ENCODE measurements around the gene REEP1. TPM values are rescaled to one million over a fixed set of nuclear protein-coding genes. Genes with fewer than 3 reads are reported as not detected.

REEP1 gene
- total RNA-seq, 2 experiments from 2014 or later, result 0.23 to 0.25 TPM

DNA sequence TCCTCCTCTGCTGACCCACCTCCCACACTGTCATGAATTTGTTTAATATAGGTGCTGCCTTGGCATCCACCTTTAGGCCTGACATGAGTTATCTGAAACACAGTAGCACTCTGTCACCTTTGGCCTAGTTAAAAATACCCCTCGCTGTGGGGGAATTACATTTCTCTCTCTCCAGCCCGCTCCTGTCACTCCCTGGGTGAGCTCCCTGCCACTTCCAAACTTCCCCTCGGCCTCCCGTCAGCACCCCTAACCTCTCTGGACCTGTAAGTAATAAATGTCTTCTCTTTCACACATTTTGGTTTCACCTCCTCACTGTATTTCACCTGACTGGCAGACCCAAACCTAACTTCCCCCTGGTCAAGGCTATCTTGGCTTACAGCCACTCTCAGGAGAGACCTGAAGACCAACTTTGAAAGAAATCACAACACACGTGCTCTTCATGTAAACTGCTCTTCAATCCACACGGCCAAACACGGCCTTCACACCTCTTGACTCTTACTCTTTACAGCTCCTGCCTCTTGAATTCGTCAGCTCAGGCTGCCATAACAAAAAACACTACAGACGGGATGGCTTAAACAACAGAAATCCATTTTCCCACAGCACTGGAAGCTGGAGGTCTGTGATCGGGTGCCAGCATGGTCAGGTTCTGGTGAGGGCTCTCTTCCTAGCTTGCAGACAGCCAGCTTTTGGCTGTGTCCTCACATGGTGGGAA, 28.3 kb downstream of the REEP1 start:
- DNase-seq (no peak), ATAC-seq (no peak)
- H3K27me3 Mint-ChIP-seq, result peaks cover 2% of the 10 kb centered on the region
- CTCF ChIA-PET, result interaction anchor here (0.6 kb wide), 1 partner anchor 28 kb away, joined by 3 read pairs; no protein-coding TSS in a partner anchor
- no peak overlapping the region for H3K4me3 Mint-ChIP-seq
- intact Hi-C loops (cut with micrococcal nuclease), result no loop called here
- POLR2A ChIA-PET, result no interaction called here
- H3K27ac Mint-ChIP-seq, result no peak overlapping the region
- no peaks in the 10 kb centered on the region for H3K9me3 Mint-ChIP-seq
- no peaks in the 10 kb centered on the region for H3K4me1 Mint-ChIP-seq (ENCODE audit: low read depth)
- TF ChIP-seq, protein P1, sequence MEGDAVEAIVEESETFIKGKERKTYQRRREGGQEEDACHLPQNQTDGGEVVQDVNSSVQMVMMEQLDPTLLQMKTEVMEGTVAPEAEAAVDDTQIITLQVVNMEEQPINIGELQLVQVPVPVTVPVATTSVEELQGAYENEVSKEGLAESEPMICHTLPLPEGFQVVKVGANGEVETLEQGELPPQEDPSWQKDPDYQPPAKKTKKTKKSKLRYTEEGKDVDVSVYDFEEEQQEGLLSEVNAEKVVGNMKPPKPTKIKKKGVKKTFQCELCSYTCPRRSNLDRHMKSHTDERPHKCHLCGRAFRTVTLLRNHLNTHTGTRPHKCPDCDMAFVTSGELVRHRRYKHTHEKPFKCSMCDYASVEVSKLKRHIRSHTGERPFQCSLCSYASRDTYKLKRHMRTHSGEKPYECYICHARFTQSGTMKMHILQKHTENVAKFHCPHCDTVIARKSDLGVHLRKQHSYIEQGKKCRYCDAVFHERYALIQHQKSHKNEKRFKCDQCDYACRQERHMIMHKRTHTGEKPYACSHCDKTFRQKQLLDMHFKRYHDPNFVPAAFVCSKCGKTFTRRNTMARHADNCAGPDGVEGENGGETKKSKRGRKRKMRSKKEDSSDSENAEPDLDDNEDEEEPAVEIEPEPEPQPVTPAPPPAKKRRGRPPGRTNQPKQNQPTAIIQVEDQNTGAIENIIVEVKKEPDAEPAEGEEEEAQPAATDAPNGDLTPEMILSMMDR (IDR thresholded peaks at IDR 0.05), result no peak
- H3K36me3 Mint-ChIP-seq (ENCODE audit: low read depth), result no peaks in the 10 kb centered on the region

DNA sequence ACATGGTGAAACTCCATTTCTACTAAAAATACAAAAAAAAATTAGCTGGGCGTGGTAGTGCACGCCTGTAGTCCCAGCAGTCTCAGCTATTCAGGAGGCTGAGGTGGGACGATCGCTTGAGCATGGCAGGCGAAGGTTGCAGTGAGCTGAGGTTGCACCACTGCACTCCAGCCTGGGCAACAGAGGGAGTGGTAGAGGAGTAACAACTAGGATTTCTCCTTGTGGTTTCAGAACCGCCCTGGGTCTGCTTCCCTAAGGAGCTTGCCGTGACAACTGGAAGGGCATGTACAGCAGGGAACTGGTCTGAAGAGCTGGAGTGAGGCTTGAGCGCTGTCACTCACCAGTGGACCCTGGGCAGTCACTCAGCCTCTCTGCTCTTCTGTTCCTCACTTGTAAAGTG, 29.1 kb downstream of the REEP1 start:
- intact Hi-C loops (cut with micrococcal nuclease), result no loop called here
- DNase-seq, result no peak

DNA sequence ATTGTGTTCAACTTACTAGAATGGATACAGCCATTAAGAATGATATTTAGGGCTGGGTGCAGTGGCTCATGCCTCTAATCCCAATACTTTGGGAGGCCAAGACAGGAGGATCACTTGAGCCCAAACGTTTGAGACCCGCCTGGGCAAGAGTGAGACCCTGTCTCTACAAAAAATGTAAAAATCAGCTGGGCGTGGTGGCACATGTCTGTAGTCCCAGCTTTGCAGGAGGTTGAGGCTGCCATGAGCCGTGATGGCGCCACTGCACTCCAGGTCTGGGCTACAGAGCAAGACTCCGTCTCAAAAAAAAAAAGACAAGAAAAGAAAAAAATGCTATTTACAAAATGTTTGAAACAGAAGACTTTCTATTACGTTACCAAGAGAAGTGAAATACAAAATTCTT, 30.0 kb downstream of the REEP1 start:
- intact Hi-C loops (cut with micrococcal nuclease), result no loop called here
- no peak for DNase-seq
- ChIA-PET CTCF (no interaction called here), POLR2A (no interaction called here)
- ATAC-seq, result no peak
- Mint-ChIP-seq H3K27ac (no peak overlapping the region), H3K4me1 (ENCODE audit: low read depth) (no peaks in the 10 kb centered on the region), H3K36me3 (ENCODE audit: low read depth) (no peaks in the 10 kb centered on the region), H3K9me3 (no peaks in the 10 kb centered on the region), H3K27me3 (peaks cover 4% of the 10 kb centered on the region), H3K4me3 (no peak overlapping the region)
- TF ChIP-seq, protein P1 (IDR thresholded peaks at IDR 0.05), result no peak

More for the DNA sequence above, 29.1 kb downstream of the REEP1 start:
- ChIA-PET CTCF (interaction anchor here (0.6 kb wide), 1 partner anchor 28 kb away, joined by 3 read pairs; no protein-coding TSS in a partner anchor), POLR2A (no interaction called here)
- H3K27me3 Mint-ChIP-seq, result peaks cover 2% of the 10 kb centered on the region
- no peak overlapping the region for H3K4me3 Mint-ChIP-seq
- ATAC-seq, result no peak
- H3K27ac Mint-ChIP-seq, result no peak overlapping the region
- TF ChIP-seq, protein P1 (IDR thresholded peaks at IDR 0.05), result no peak
- H3K36me3 Mint-ChIP-seq (ENCODE audit: low read depth), result no peaks in the 10 kb centered on the region
- no peaks in the 10 kb centered on the region for H3K9me3 Mint-ChIP-seq
- H3K4me1 Mint-ChIP-seq (ENCODE audit: low read depth), result no peaks in the 10 kb centered on the region

DNA sequence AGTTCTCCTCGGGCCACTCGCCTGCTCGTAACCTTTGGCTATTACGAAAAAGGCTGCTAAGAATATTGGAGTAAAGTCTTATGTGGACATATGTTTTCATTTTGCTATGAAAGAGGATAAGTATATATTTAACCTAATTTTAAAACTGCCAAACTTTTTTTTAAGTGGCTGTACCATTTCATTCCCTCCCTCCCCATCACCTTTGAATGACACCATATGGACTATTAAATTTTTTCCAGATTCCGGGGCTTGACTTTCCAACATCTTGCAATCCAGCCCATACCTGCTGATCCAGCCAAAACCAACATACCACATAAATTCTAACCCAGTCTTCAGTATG, 31.5 kb downstream of the REEP1 start:
- ChIA-PET CTCF (no interaction called here), POLR2A (interaction anchor here (0.6 kb wide), 1 partner anchor 94 kb away, joined by 3 read pairs; no protein-coding TSS in a partner anchor)
- Mint-ChIP-seq H3K27me3 (peaks cover 4% of the 10 kb centered on the region), H3K36me3 (ENCODE audit: low read depth) (no peaks in the 10 kb centered on the region), H3K9me3 (no peaks in the 10 kb centered on the region), H3K4me1 (ENCODE audit: low read depth) (no peaks in the 10 kb centered on the region), H3K4me3 (no peak overlapping the region), H3K27ac (no peak overlapping the region)
- no peak for DNase-seq
- TF ChIP-seq, protein P1 (IDR thresholded peaks at IDR 0.05), result no peak
- intact Hi-C loops (cut with micrococcal nuclease), result no loop called here
- ATAC-seq, result no peak

DNA sequence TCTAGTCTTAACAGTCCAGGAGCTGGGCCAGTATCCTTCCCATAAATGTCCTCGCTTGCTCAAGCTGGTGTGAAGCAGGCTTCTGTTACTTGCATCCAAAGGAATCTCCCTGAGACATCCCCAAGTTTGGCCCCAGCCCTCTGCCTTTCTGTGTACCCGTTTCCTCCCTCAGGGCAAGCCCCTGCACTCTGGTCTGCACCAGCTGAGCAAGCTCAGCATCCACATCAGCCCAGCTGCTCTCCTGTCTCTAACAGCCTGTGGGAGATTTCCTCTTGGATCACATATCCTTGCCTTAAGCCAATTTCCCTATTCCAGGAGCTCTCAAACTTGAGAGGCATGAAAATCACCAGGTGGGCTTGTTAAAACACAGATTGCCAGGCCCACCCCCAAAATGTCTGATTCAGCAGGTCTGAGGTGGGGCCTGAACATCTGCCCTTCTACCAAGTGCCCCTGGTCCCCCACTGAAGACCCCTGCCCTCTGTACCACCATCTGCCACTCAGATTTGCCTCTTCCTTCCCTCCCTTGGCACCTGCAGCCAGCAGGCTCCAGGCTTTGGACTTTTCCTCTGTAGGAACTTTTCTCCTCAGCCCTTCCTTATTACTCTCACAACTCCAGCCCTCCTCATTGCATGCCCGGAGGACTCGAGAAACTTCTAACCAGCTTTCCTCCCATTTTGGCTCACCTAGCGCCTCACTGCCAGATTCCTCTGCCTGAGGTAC, 32.1 kb downstream of the REEP1 start:
- no peaks in the 10 kb centered on the region for H3K36me3 Mint-ChIP-seq (ENCODE audit: low read depth)
- DNase-seq, result no peak
- POLR2A ChIA-PET, result interaction anchor here (0.6 kb wide), 1 partner anchor 95 kb away, joined by 3 read pairs; no protein-coding TSS in a partner anchor
- H3K4me1 Mint-ChIP-seq (ENCODE audit: low read depth), result no peaks in the 10 kb centered on the region
- no peak for ATAC-seq
- intact Hi-C loops (cut with micrococcal nuclease), result no loop called here
- H3K9me3 Mint-ChIP-seq, result no peaks in the 10 kb centered on the region
- H3K4me3 Mint-ChIP-seq, result no peak overlapping the region
- CTCF ChIA-PET, result interaction anchor here (1.5 kb wide), 1 partner anchor 84 kb away, joined by 4 read pairs; no protein-coding TSS in a partner anchor
- no peak overlapping the region for H3K27ac Mint-ChIP-seq
- peaks cover 4% of the 10 kb centered on the region for H3K27me3 Mint-ChIP-seq
- TF ChIP-seq, protein P1 (IDR thresholded peaks at IDR 0.05), result no peak

All from activated CD8-positive, alpha-beta T cell treated with anti-CD3 and anti-CD28 coated beads for 36 hours (primary cell).